ENCODE measurements around the gene USP49. TPM values are rescaled to one million over a fixed set of nuclear protein-coding genes. Genes with fewer than 3 reads are reported as not detected.

Gene USP49
- total and polyA plus RNA-seq, 2 donors = 1.1 to 3.0 TPM

GRCh38 chr6:41763470-41763869 is 131.7 kb downstream of the USP49 start:
- Histone ChIP-seq H3K36me3 (ENCODE audit: control insufficient read depth in 2 of 2, insufficient read depth in 2 of 2, low read length in 1 of 2) (no peaks in the 10 kb centered on the region), H3K4me3 (ENCODE audit: low read length in 2 of 2) (no peak overlapping the region), H3K27me3 (ENCODE audit: control insufficient read depth in 2 of 2, insufficient read depth in 1 of 2, low read length in 1 of 2) (peaks cover 0 to 2% of the 10 kb centered on the region in 2 donors), H3K4me1 (ENCODE audit: control insufficient read depth in 2 of 2, insufficient read depth in 2 of 2, low read length in 2 of 2) (peaks cover 0 to 1% of the 10 kb centered on the region in 2 donors), H3K27ac (ENCODE audit: low read depth in 1 of 2, low read length in 1 of 2) (no peak overlapping the region), H3K9me3 (ENCODE audit: control insufficient read depth in 2 of 2, insufficient read depth in 1 of 2, low read length in 1 of 2) (no peaks in the 10 kb centered on the region)
- WGBS = 41% methylated on average over 2 of the region's 2 CpGs
- DNase-seq (ENCODE audit: low read depth in 6 of 9, low spot score in 9 of 9) = no peak

DNA sequence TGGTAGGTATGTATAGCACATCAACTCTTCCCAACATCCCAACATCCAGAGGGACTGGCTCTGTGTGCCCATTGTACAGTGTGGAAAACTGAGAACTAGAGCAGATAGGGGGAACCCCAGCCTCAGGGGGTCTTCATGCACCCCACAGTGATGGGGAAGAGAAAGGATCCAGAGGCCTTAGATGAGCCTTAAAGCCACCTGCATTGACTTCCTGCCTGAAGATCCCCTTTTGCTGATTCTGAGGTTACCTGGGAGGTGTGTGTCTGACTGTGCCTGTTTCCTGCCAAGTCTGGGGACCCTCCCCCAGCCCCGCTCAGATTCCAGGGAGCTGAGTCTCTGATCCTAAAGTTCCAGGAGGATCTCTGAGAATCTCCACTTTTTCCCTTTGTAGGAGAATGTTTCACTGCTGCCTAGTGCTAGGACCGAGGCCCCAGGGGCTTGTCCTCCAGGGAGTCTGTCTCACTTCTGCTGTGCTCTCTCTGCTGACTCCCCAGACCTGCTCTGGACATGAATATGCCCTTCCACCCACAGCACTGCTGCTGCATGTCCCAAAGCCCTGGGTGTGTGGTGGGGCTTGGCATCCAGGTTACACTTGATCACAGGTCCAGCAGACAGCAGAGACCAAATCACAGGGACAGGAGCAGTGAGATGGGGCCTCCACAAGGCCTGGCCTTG is 135.1 kb downstream of the USP49 start:
- no peaks in the 10 kb centered on the region for H3K36me3 ChIP-seq (ENCODE audit: control insufficient read depth in 2 of 2, insufficient read depth in 2 of 2, low read length in 1 of 2)
- no peak overlapping the region for H3K4me3 ChIP-seq (ENCODE audit: low read length in 2 of 2)
- peaks cover 0 to 2% of the 10 kb centered on the region in 2 donors for H3K27me3 ChIP-seq (ENCODE audit: control insufficient read depth in 2 of 2, insufficient read depth in 1 of 2, low read length in 1 of 2)
- no peaks in the 10 kb centered on the region for H3K9me3 ChIP-seq (ENCODE audit: control insufficient read depth in 2 of 2, insufficient read depth in 1 of 2, low read length in 1 of 2)
- WGBS = 80% methylated on average over 2 of the region's 2 CpGs
- DNase-seq (ENCODE audit: low read depth in 6 of 9, low spot score in 9 of 9) = no peak
- no peak overlapping the region for H3K27ac ChIP-seq (ENCODE audit: low read depth in 1 of 2, low read length in 1 of 2)
- peaks cover 3 to 9% of the 10 kb centered on the region in 2 donors for H3K4me1 ChIP-seq (ENCODE audit: control insufficient read depth in 2 of 2, insufficient read depth in 2 of 2, low read length in 2 of 2)

GRCh38 chr6:41759106-41759904 is 135.9 kb downstream of the USP49 start:
- no peak overlapping the region for H3K27ac ChIP-seq (ENCODE audit: low read depth in 1 of 2, low read length in 1 of 2)
- H3K36me3 ChIP-seq (ENCODE audit: control insufficient read depth in 2 of 2, insufficient read depth in 2 of 2, low read length in 1 of 2) = no peaks in the 10 kb centered on the region
- 97% methylated on average over 13 of the region's 13 CpGs for WGBS
- H3K27me3 ChIP-seq (ENCODE audit: control insufficient read depth in 2 of 2, insufficient read depth in 1 of 2, low read length in 1 of 2) = peaks cover 0 to 2% of the 10 kb centered on the region in 2 donors
- peaks cover 3 to 9% of the 10 kb centered on the region in 2 donors for H3K4me1 ChIP-seq (ENCODE audit: control insufficient read depth in 2 of 2, insufficient read depth in 2 of 2, low read length in 2 of 2)
- H3K9me3 ChIP-seq (ENCODE audit: control insufficient read depth in 2 of 2, insufficient read depth in 1 of 2, low read length in 1 of 2) = no peaks in the 10 kb centered on the region
- H3K4me3 ChIP-seq (ENCODE audit: low read length in 2 of 2) = no peak overlapping the region
- DNase-seq (ENCODE audit: low read depth in 6 of 9, low spot score in 9 of 9) = no peak

DNA sequence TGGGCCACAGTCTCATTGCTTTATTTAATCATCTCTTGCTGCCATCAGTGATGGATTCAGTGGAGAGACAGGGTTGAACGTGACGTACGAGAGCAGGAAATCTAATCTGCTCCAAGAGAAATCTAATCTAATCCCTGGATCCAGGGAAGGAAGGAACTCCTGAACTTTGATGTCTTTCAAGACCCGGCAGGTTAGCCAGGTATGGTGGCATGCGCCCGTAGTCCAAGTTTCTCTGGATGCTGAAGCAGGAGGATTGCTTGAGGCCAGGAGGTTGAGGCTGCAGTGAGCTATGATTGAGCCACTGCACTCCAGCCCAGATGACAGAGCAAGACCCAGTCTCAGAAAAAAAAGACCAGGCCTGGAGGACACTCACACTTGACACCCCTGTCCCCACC is 136.5 kb downstream of the USP49 start:
- H3K36me3 ChIP-seq (ENCODE audit: control insufficient read depth in 2 of 2, insufficient read depth in 2 of 2, low read length in 1 of 2) = no peaks in the 10 kb centered on the region
- no peak for DNase-seq (ENCODE audit: low read depth in 6 of 9, low spot score in 9 of 9)
- H3K4me3 ChIP-seq (ENCODE audit: low read length in 2 of 2) = no peak overlapping the region
- no peaks in the 10 kb centered on the region for H3K9me3 ChIP-seq (ENCODE audit: control insufficient read depth in 2 of 2, insufficient read depth in 1 of 2, low read length in 1 of 2)
- peaks cover 3 to 9% of the 10 kb centered on the region in 2 donors for H3K4me1 ChIP-seq (ENCODE audit: control insufficient read depth in 2 of 2, insufficient read depth in 2 of 2, low read length in 2 of 2)
- no peak overlapping the region for H3K27ac ChIP-seq (ENCODE audit: low read depth in 1 of 2, low read length in 1 of 2)
- H3K27me3 ChIP-seq (ENCODE audit: control insufficient read depth in 2 of 2, insufficient read depth in 1 of 2, low read length in 1 of 2) = peaks cover 0 to 2% of the 10 kb centered on the region in 2 donors
- WGBS = 98% methylated on average over 6 of the region's 6 CpGs

DNA sequence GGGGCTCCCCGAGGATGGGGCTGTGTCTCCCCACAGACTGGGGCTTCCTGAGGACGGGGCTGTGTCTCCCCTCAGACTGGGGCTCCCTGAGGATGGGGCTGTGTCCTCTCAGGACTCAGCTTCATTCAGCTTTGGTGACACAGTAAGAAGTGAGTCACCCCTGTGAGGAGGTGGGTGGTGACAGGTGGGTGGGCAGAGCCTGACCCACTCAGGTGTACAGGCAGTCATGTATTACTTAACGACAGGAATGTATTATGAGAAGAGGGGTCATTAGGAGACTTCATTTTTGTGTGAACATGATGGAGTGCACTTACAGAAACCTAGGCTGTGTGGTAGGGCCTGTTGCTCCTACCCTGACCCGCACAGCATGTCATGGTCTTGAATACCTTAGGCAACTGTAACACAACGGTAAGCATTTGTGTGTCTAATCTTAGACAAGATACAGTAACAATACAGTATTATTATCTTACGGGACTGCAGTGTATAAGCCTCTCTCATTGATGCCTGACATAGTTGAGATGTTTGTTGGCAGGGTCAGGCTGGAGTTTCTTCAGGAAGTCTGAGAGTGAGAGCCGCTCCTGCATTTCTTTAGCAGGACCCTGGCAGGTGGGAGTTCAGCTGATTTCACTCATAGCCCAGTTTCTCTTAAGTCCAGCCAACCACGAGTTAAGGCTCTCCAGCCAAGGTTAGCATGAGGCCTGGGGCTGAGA is 137.1 kb downstream of the USP49 start:
- Histone ChIP-seq H3K9me3 (ENCODE audit: control insufficient read depth in 2 of 2, insufficient read depth in 1 of 2, low read length in 1 of 2) (no peaks in the 10 kb centered on the region), H3K27me3 (ENCODE audit: control insufficient read depth in 2 of 2, insufficient read depth in 1 of 2, low read length in 1 of 2) (peaks cover 0 to under 1% of the 10 kb centered on the region in 2 donors), H3K36me3 (ENCODE audit: control insufficient read depth in 2 of 2, insufficient read depth in 2 of 2, low read length in 1 of 2) (no peaks in the 10 kb centered on the region), H3K4me1 (ENCODE audit: control insufficient read depth in 2 of 2, insufficient read depth in 2 of 2, low read length in 2 of 2) (peaks cover 3 to 9% of the 10 kb centered on the region in 2 donors), H3K27ac (ENCODE audit: low read depth in 1 of 2, low read length in 1 of 2) (no peak overlapping the region), H3K4me3 (ENCODE audit: low read length in 2 of 2) (no peak overlapping the region)
- whole genome bisulfite sequencing = 87% methylated on average over 8 of the region's 8 CpGs
- DNase-seq (ENCODE audit: low read depth in 6 of 9, low spot score in 9 of 9) = no peak

DNA sequence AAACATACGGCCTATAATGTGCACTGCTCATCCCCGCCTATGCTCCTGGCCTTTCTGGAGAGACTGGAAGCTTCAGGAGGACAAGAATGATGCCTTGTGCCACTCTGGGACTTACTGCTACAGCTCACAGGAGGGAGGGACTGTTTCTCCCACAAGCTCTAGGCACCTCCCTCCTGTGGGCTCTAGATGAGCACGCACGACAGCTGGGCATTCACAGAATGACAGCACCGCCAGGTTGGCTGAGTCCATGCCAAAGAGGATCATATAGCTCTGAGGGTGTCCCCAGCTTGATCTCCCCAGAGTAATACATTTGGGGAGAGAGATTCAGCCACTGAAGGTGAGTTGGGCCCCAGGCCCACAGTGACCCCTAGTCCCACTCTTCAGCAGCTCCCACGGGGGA is 137.9 kb downstream of the USP49 start:
- H3K27ac ChIP-seq (ENCODE audit: low read depth in 1 of 2, low read length in 1 of 2) = no peak overlapping the region
- no peaks in the 10 kb centered on the region for H3K9me3 ChIP-seq (ENCODE audit: control insufficient read depth in 2 of 2, insufficient read depth in 1 of 2, low read length in 1 of 2)
- no peaks in the 10 kb centered on the region for H3K36me3 ChIP-seq (ENCODE audit: control insufficient read depth in 2 of 2, insufficient read depth in 2 of 2, low read length in 1 of 2)
- no peak for DNase-seq (ENCODE audit: low read depth in 6 of 9, low spot score in 9 of 9)
- H3K4me3 ChIP-seq (ENCODE audit: low read length in 2 of 2) = no peak overlapping the region
- 96% methylated on average over 6 of the region's 6 CpGs for WGBS
- H3K27me3 ChIP-seq (ENCODE audit: control insufficient read depth in 2 of 2, insufficient read depth in 1 of 2, low read length in 1 of 2) = no peaks in the 10 kb centered on the region
- H3K4me1 ChIP-seq (ENCODE audit: control insufficient read depth in 2 of 2, insufficient read depth in 2 of 2, low read length in 2 of 2) = peaks cover 3 to 9% of the 10 kb centered on the region in 2 donors

DNA sequence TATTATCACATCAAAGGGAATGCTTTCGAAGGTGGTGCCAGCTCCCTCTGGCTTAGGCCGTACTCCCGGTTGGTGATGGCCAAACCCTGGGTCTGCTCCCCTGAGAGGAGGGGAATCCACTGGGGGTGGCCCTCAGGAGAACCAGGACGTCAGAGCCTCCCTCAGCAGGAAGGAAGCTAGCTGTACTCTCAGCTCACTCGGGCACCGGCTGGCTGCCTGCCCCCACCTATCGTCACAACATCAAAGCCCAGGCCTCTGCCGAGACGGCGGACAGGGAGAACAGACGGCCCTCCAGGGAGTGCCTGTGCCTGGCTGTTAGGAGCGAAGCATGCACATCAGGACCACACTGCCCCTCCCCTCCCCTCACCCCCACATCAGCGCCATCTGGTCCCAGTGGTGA is 138.8 kb downstream of the USP49 start:
- peak in 1 of 9 donors; percentile 35 for DNase-seq (ENCODE audit: low read depth in 6 of 9, low spot score in 9 of 9)
- 45% methylated on average over 13 of the region's 13 CpGs for WGBS

DNA sequence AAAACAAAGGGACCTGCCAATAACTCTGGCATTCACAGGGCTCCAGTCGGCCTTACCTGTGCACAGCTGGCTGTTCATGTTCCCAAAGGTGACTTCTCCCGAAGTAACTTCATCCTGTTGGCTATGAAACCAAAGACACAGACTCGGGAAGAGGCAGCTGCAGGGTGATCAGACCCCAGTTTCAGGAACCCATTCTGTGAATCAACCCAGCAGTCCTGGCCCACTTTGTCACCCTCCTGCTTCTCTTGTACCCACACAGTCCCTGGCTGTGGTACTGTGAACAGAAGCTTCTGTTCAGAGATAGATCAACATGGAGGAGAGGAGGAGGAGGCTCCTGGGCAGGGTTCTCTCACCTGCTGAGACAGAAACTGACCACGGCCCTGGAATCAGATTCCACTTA is 139.3 kb downstream of the USP49 start:
- 93% methylated on average over 4 of the region's 4 CpGs for WGBS
- no peak overlapping the region for H3K27ac ChIP-seq (ENCODE audit: low read depth in 1 of 2, low read length in 1 of 2)
- H3K4me3 ChIP-seq (ENCODE audit: low read length in 2 of 2) = no peak overlapping the region
- no peaks in the 10 kb centered on the region for H3K9me3 ChIP-seq (ENCODE audit: control insufficient read depth in 2 of 2, insufficient read depth in 1 of 2, low read length in 1 of 2)
- peaks cover 3 to 9% of the 10 kb centered on the region in 2 donors for H3K4me1 ChIP-seq (ENCODE audit: control insufficient read depth in 2 of 2, insufficient read depth in 2 of 2, low read length in 2 of 2)
- DNase-seq (ENCODE audit: low read depth in 6 of 9, low spot score in 9 of 9) = no peak
- no peaks in the 10 kb centered on the region for H3K27me3 ChIP-seq (ENCODE audit: control insufficient read depth in 2 of 2, insufficient read depth in 1 of 2, low read length in 1 of 2)
- H3K36me3 ChIP-seq (ENCODE audit: control insufficient read depth in 2 of 2, insufficient read depth in 2 of 2, low read length in 1 of 2) = no peaks in the 10 kb centered on the region

More for the DNA sequence above, 138.8 kb downstream of the USP49 start:
- no peaks in the 10 kb centered on the region for H3K9me3 ChIP-seq (ENCODE audit: control insufficient read depth in 2 of 2, insufficient read depth in 1 of 2, low read length in 1 of 2)
- H3K27me3 ChIP-seq (ENCODE audit: control insufficient read depth in 2 of 2, insufficient read depth in 1 of 2, low read length in 1 of 2) = no peaks in the 10 kb centered on the region
- no peak overlapping the region for H3K27ac ChIP-seq (ENCODE audit: low read depth in 1 of 2, low read length in 1 of 2)
- H3K36me3 ChIP-seq (ENCODE audit: control insufficient read depth in 2 of 2, insufficient read depth in 2 of 2, low read length in 1 of 2) = no peaks in the 10 kb centered on the region
- H3K4me1 ChIP-seq (ENCODE audit: control insufficient read depth in 2 of 2, insufficient read depth in 2 of 2, low read length in 2 of 2) = peaks cover 3 to 9% of the 10 kb centered on the region in 2 donors
- no peak overlapping the region for H3K4me3 ChIP-seq (ENCODE audit: low read length in 2 of 2)

GRCh38 chr6:41750374-41750773 is 144.8 kb downstream of the USP49 start:
- 95% methylated on average over 3 of the region's 3 CpGs for WGBS
- Histone ChIP-seq H3K27me3 (ENCODE audit: control insufficient read depth in 2 of 2, insufficient read depth in 1 of 2, low read length in 1 of 2) (no peaks in the 10 kb centered on the region), H3K36me3 (ENCODE audit: control insufficient read depth in 2 of 2, insufficient read depth in 2 of 2, low read length in 1 of 2) (no peaks in the 10 kb centered on the region), H3K9me3 (ENCODE audit: control insufficient read depth in 2 of 2, insufficient read depth in 1 of 2, low read length in 1 of 2) (no peaks in the 10 kb centered on the region), H3K4me1 (ENCODE audit: control insufficient read depth in 2 of 2, insufficient read depth in 2 of 2, low read length in 2 of 2) (no peaks in the 10 kb centered on the region), H3K4me3 (ENCODE audit: low read length in 2 of 2) (no peak overlapping the region), H3K27ac (ENCODE audit: low read depth in 1 of 2, low read length in 1 of 2) (no peak overlapping the region)
- DNase-seq (ENCODE audit: low read depth in 6 of 9, low spot score in 9 of 9) = no peak
